GM19467 (cell line): Measurements from ENCODE around the gene CELSR1.

Source experiments
- ATAC-seq: cut with Tn5 transposase; IDR thresholded peaks from one replicate; pipeline ENCODE4 v1.9.1; 2021; ENCODE audit warnings: mild to moderate bottlenecking, moderate library complexity; ENCODE audit not compliant: unreplicated experiment

CELSR1 gene

DNA sequence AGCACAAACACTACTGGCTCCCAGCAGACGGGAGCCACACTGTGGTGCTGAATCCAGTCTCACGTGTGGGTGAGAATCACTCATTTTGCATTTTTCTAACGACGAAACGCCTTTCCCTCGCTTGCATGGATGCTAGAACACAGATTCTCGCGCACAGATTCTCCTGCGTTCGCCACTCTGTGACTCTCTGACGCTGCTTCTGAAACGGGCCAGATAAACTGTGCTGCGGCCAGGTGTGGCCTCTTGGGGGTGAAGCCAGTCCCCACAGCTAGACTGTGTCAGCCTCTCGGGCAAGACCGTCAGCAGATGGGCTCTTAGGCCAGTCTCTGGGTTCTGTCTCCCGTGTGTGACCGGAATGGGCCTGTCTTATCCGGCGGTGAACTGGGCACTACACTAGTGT is 157.4 kb downstream of the CELSR1 start:
- no peak for ATAC-seq

DNA sequence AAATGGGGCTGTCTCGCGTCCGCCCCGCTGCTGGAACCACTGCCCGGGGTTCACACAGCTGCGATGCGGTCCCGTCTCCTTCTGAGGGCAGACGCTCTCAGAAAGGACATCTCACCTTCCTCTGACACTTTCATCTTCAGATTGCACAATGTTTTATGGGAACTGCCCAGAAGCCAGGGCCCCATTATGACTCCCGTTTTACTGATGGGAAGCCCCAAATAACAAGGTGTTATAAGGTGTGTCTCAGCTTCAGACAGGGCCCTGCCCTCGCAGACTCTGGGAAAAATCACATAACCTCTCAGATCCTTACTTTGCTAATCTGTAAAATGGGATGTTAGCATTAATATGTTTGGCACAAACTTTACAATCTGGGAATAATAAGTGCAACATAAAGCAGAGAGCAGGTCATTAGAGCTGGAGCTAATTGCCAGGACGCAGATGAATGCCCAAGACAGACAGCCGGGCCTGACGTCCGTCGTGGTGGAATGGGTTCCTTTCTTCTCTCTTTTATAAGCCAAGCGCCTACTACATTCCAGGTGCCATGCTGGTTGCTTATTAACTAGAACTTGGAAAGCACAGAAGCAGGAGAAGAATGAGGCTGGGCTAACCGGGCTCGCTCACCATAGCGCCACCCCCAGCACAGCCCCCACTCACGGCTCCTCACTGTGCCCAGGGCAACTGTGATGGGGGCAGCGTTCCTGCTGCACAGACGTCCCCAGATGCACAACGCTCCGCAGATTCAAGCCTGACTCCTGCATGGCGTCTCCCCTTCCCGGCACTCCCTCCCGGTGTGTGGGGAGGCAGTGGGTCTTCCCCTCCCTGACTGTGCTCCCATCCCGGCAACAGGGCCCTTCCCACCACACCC is 158.1 kb downstream of the CELSR1 start:
- no peak for ATAC-seq

DNA sequence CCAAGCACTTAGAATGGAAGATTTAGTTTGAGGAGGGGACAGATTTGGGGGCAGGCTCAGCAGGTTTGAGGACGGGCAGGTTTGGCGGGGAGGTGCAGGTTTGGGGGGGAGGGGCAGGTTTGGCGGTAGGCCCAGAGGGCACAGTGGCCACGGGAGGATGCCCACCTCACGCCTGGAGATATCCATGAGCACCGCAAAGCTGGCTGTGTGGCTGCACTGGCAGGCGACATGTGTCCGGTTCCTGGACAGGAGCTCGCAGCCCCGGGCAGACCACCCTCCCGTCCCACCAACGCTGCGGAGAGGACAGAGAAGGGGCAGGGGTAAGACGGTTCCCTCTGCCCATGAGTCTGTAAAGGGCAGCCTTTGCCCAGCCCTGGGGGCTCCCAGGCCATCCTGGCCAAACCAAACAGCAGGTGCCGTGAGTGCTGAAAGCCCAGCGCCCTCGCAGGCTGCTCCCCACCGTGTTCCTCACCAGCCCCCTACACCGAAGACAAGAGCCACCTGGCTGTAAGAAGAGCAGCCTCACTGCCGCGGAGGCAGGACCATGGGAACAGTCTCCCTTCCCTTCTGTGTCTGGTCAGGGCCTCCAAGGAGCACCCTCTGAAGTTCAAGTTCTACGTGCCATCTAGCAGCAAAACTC is 158.9 kb downstream of the CELSR1 start:
- no peak for ATAC-seq

DNA sequence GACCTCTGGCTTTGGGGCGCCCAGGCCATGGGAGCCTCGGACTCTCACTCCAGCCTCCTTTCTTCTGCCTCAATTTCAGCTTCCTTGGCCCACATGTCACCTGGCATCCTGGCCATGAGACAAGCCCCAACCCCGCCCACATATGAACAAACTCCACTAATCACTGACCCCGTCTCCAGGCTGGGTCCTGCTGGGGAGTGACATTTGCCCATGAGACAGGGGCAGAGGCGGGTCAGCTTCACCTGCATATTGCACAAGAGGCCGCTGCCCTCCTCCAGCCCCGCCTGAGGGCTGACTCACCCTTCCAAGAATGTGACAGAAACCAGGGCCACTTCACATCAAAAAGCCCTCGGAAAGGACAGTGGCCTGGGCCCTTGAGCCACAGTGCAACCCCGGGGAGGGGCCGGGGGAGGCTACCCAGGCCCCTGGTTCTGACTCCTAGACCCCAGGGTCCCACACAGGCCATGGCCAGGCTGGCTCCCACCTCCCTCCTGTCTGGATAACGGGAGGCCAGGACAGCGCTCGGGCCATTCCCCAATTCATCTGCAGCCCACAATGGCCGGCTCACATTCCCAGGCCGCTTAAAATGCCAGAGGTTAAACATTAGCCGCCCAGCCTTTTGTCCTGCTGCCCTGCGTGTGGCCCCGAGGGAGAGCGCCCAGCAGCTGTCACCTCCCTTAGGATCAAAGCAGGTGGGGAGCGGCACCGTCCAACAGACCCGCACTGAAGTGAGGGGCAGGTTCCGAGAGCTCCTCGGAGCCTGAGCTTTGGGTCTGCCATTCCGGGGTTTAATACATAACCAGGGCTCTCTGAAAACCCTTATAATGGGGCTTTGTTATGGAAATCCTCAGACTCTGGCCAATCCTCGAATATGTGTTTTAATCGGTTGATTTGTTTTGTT is 159.6 kb downstream of the CELSR1 start:
- ATAC-seq = no peak

DNA sequence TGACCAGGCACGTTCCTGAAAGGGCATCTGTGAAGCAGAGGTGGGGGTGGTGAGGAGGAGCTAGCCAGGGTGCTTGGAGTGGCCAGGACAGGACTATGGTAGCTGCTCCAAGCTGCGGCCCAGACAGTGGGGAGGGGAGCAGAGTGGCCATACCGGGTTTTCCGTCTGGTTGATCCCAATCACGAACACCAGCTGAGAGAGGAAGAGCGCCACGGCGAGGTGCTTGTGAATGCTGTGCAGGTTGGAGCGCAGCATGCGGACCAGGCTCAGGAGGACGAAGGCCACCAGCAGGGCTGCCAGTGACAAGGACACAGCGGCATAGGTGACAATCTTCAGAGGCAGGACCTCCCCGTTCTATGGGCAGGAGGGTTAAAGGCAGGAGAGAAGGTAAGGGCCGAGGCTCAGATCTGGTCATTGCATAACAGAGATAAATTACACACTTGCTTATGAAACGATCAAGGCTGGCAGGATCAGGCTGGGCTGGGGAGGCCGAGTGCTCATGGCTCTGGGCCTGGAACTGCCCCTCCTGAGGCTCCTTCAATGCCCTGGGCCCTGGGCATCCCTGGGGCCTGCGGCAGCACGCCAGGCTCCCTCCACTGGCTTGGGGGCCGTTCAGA is 160.4 kb downstream of the CELSR1 start:
- no peak for ATAC-seq

DNA sequence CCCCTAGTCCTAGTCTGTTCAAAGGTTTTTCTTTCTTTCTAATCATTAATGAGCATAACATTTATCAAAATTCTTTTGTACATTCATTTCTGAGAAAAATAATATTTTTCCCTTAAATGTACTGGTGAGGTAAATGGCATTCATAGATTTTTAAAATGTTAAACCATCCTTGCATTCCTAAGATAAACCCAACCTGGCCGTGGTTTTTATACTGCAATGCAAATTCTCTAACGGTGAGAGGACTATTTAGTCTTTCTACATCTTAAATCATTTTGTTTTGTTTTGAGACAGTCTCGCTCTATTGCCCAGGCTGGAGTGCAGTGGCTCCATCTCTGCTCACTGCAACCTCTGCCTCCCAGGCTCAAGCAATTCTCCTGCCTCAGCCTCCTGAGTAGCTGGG is 161.3 kb downstream of the CELSR1 start:
- no peak for ATAC-seq

DNA sequence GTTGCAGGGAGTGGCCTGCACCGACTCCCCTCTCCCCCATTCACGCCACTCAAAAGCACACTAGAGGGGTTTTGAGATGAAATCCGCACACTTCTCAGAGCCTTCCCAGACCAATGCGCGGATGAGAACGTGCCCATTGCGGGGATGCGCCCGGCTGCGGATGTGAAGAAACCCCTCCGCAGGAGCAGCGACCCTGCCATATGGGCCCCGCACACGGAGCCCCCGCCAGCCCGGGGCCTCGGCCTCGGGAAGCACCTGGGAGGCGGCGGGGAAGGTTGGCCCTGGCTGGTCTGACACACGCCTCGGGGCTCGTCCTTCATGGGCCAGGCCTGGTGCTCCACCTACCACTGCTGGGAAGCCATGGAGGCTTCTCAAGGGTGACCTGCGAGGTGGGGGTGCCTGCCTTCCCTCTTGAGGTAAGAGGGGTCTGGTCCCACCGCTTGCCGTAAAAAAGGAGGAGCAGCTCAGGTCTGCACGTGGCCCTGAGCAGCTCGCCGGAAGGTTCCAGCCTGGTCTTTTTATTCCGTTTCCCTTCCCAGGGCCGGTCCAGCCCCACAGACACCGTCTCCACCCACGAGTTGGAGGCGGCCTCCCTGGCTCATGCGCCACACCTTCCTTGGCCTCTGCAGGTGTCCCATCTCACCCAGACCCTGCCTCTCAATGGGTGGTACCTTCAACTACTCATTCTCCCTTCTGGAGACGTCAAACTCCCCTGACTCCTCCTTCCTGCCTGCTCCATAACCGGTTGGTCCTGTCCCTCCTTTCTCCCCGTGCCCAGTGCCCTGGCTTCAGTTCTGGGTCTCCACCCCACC is 162.6 kb downstream of the CELSR1 start:
- ATAC-seq = no peak

DNA sequence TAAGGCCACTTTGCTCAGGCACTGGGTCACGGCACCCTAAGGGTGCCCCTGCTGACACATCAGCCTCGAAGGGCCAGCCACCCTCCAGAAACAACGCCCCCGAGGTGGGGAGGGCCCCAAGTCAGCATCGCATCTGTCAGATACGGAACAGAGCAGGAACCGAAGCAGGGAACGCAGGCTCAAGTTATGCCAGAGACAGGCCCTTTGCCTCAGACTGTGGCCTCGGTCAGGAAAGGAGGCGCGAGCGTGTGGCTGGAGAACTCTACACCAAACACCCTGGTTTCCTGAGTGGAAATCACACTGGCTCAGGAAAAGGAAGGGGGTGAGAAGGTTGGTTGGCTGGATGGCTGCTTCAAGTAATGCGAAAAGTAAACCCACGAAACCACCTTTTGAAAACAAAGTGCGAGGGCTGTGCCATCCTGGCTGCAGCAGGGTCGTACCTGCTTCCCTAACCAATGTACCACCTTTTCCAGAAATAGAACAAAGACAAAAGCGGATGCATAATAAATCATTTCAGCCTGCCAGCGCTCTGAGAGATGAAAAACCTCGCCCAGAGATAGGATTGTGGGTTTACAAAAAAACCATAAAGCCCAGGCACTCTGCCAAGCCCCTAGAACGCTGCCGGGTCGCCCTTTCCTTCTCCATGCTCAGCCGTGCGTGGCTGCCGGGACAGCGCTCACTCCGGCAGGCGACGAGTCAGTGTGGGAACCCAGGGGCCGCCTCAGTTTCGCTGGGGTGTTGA is 163.3 kb downstream of the CELSR1 start:
- no peak for ATAC-seq

DNA sequence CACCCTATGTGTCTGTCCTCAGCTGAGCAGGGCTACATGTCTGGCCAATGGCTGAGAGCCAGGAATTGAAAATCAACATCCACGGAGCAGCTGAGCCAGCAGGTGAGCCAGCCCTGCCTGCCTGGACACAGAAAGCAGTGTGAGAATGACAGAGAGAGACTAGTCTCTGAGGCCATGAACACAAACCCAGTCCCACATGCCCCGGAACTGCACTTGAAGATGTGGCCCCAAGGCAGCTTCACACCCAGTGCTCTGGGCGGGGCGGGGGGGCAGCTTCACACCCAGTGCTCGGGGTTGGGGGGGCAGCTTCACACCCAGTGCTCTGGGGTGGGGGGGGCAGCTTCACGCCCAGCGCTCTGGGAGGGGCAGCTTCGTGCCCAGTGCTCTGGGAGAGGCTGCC is 164.3 kb downstream of the CELSR1 start:
- ATAC-seq = no peak

DNA sequence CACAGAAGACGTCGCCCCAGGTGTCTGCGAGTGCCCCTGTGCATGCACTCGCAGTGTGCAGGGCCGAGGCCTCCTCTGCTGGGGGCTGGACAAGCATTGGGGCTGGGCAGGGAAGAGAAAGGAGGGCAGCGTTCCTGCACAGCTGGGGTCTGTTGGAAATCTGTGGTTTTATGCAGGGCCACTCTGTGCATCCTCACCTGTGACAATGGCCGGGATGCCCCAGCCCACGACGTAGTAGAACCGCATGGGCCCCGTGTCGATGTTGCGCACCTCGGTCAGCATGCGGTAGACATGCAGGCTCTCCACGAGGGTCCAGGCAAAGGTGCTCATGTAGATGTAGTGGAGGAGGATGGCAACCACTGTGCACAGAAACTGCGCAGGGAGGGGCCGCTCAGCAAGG is 164.7 kb downstream of the CELSR1 start:
- ATAC-seq = no peak

DNA sequence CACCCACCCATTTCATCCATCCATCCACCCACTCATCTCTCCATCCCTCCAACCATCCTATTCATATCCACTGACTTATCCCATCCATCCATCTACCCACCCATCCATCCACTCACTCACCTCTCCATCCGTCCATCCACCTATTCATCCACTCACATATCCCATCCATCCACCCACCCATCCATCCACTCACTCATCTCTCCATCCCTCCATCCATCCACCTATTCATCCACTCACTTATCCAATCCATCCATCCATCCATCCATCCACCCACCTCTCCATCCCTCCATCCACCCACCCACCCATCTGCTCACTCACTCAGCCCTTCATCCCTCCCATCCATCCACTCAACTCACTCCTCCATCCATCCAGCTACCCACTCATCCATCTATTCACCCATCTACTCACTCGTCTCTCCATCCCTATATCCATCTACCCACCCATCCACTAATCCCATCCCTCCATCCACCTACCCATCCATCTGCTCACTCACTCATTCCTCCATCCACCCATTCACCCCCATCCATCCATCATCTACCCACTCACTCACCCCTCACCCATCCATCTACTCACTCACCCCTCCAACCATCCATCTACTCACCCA is 165.7 kb downstream of the CELSR1 start:
- no peak for ATAC-seq

DNA sequence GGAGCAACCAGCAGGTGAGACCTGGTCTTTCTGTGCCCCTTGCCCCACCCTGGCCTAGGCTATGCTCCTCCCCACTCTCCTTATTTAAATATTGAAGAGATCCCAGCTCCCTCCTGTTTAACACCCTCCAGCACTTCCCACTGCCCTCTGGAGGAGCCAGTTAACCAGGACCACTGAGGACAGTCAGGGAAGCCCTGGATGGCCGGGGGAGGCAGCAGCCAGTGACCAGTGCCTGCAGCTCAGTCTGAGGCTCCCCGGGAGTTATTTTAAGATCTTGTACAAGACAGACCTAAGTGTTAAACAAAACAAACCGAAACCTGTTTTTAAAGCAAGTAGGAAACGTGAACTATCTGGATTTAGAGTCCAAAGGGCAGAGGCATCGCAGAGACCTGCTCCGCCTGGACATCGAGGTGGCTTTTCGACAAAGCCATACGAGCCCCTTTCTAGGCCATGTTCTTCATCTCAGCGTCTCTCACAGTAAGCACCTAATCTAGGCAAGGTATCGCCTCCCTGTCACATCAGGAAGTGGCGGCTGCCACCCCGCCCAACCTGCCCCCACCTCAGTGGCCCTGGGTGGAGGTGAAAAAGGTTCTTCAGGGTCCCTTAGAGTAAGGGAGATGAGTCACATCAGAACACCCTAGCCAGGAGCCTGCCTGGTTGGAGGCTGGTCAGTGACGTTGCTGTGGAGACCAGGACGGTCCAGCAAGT is 166.7 kb downstream of the CELSR1 start:
- ATAC-seq = no peak

DNA sequence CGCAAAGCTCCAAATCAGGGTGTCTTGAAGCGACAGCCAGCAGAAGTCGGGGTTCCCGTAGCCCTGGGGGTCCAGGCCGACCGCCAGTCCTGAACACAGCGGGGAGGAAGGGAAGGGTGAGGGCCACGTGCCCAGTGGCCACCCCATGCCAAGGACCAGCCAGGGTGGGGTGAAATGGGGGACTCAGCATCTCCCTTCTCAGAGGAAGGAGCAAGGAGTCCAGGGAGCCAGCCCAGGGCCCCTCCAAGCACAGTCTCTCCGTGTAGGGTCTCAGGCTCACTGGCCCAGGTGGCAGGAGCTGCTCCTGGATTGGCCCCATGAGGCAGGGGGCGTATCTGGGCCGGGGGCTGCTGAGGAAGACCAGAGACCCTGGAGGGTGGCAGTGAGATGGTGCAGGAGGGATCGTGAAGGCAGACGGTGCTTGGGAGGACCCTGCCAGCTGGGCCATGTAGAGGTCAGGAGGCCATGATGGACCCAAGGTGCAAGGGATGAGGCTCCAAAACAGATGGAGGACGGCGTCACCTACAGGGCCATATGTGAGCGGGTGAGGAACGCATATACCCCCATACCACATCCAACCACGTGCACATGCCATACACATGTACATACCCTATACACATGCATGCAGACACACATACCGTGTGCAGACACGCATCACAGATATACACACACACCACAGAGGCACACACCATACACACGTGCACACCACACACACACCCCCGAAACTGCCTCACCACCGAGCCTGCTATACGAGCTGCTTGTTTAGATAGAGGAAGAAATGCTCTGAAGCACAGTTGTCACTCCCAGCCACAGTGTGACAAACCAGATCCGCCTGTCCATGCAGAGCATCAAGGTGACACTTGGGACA is 167.5 kb downstream of the CELSR1 start:
- ATAC-seq = no peak

DNA sequence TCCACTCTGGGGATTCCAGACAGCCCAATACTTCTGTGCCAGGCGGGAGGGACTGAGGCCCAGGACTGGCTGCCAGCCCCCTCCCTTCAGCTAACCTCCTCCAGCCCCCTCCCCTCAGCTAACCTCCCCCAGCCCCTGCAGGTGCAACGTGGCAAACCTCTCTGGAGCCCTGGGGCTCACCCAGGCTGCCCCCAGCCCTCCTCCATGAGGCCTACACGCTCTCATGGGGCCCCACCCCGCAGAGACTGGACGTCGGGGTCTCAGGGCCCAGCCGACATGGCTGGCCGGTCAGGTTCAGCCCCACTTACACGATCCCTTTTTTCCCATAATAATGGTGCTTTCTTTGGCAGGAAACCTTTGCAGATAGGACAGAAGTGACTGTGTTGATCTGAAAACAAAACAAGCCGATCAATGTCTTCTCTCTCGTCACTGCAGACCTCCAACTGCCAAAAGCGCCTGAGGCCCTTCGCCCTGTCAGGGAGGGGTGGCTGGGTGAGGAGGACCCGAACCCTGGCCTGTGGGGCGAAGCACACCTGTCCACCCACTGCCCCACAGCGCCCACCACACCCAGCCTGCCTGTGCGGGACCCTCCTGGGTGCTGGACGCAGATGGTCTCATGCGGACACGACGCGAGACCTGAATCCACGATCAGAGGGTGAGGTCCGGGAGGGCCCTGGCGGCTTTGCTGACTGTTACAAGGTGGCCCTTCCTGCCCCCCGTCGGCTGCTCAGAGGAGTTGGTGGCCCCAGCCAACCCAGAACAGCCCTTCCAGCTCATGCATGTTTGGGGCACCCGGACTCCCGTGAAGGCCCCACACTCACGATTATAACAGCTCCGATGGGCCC is 168.3 kb downstream of the CELSR1 start:
- no peak for ATAC-seq

DNA sequence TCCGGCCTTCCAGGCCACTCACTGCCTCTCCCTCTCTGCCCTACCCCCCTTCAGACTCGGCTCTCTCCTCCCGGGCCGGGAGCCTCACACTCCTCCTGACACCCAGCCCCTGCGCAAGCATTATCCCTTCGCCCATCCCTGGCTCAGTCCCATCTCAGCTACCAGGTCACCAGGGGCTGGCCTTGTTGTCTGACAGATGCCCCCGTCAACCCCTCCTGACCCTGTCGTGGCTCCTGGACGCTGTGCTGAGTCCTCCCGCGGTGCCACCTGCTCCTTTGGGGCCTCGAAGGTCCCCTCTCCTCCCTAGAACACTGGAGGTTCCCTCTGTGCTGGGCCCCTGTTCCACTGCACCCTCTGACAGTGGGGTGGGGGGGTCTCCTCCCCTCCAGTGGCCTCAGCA is 169.0 kb downstream of the CELSR1 start:
- no peak for ATAC-seq

DNA sequence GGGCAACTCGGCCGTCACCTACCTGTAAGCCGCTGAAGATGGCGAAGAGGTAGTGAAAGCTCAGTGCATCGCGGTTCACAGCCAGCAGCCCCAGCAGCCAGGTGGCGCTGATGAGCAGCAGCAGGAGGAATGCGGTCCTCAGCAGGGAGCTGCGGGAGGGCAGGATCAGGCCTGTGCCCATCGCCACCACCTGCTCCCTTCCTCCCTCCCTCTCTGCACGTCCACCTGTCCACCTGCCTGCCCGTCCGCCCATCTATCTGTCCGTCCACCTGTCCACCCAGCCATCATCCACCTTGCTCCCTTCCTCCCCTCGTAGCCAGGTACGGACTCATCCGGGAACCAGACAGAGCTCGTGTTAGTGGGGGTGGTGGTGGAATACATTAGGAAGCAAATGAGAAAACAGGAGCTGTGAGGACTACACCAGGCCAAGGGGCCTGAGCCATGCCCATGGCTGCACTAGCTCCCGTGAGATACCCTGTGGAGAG is 169.7 kb downstream of the CELSR1 start:
- no peak for ATAC-seq
